Thoracic aorta (tissue), 2 donors: ENCODE results near the gene ROBO1. TPM values are rescaled to one million over a fixed set of nuclear protein-coding genes. Genes with fewer than 3 reads are reported as not detected.
"Not testable (repeated sequence)": the region's sequence is repeated elsewhere in the genome, so short reads cannot be mapped to it uniquely, and the experiment has no call there.

Experiments used
- ATAC-seq: fragments of 150-250 bp; one replicate; pipeline ENCODE4 v1.8.0; 2017; ENCODE audit warnings: low read depth; ENCODE audit not compliant: insufficient number of reproducible peaks, low FRiP score
- DNase-seq: peaks from one replicate; pipeline ENCODE4 v3.0.0-alpha.2; 2020; ENCODE audit warnings: low spot score
- H3K27ac ChIP-seq, 2 donors: fragments of 200-600 bp; sonication (generic); 1 replicate in 1 of 2; 2 replicates in 1 of 2; pipeline ENCODE4 v1.5.1; 2016; ENCODE audit warnings: mild to moderate bottlenecking in 2 of 2, moderate library complexity in 2 of 2
- H3K27me3 ChIP-seq: fragments of 200-600 bp; sonication (generic); replicated peaks from 2 replicates; pipeline ENCODE4 v1.6.0; 2016; ENCODE audit warnings: mild to moderate bottlenecking; ENCODE audit not compliant: insufficient read depth
- H3K36me3 ChIP-seq: fragments of 200-600 bp; sonication (generic); one replicate; pipeline ENCODE4 v1.5.1; 2016
- H3K4me1 ChIP-seq, 2 donors: fragments of 200-600 bp; sonication (generic); 1 replicate in 1 of 2; 2 replicates in 1 of 2; pipeline versions ENCODE4 v1.5.1 to v1.6.0; 2016; ENCODE audit warnings: low read depth in 2 of 2, mild to moderate bottlenecking in 1 of 2; ENCODE audit not compliant: control insufficient read depth in 1 of 2
- H3K4me3 ChIP-seq: fragments of 200-600 bp; sonication (generic); 2 replicates; pipeline ENCODE4 v1.5.1; 2016; ENCODE audit warnings: mild to moderate bottlenecking
- H3K9me3 ChIP-seq: fragments of 200-600 bp; sonication (generic); 2 replicates; pipeline ENCODE4 v1.5.1; 2016
- total RNA-seq, 2 donors: library from RNA; depleted of rRNA; stranded (reverse); fragments of >200 nt; gene quantifications; one replicate each; pipeline versions ENCODE4 v1.1.0 to v1.2.3, GENCODE V29; 2016
- TF ChIP-seq, protein P1 (sequence below): fragments of 200-600 bp; sonication (generic); IDR thresholded peaks from one replicate; pipeline ENCODE4 v1.5.1; 2019; ENCODE audit warnings: antibody characterized with exemption

ROBO1 gene
- total RNA-seq, 2 donors from 2014 or later = 13.3 to 24.4 TPM

DNA sequence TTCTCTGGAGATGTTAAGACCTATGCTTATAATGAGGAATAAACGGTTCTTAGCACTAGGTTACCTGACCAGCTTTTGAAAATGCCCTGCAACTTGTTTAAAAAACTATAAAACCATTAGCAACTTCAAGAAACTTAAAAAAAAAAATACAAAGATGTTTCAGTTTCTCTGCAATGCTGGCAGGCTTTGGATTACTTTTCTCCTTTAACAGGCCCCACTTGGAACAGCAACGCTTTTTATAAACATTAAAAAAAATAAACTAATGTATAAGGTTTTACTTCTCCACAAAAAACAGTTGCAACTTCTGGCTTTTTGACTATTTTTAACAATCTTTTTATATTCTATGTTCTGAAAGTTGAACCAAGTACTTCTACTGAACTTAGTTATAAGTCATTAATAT lies 1006.7 kb downstream of the ROBO1 start:
- Histone ChIP-seq H3K27me3 (no peaks in the 10 kb centered on the region), H3K9me3 (no peaks in the 10 kb centered on the region), H3K4me1 (peaks cover 0 to 3% of the 10 kb centered on the region in 2 donors), H3K4me3 (no peak overlapping the region), H3K36me3 (no peaks in the 10 kb centered on the region), H3K27ac (no peak overlapping the region)
- no peak for ATAC-seq
- DNase-seq = no peak
- TF ChIP-seq, protein P1, sequence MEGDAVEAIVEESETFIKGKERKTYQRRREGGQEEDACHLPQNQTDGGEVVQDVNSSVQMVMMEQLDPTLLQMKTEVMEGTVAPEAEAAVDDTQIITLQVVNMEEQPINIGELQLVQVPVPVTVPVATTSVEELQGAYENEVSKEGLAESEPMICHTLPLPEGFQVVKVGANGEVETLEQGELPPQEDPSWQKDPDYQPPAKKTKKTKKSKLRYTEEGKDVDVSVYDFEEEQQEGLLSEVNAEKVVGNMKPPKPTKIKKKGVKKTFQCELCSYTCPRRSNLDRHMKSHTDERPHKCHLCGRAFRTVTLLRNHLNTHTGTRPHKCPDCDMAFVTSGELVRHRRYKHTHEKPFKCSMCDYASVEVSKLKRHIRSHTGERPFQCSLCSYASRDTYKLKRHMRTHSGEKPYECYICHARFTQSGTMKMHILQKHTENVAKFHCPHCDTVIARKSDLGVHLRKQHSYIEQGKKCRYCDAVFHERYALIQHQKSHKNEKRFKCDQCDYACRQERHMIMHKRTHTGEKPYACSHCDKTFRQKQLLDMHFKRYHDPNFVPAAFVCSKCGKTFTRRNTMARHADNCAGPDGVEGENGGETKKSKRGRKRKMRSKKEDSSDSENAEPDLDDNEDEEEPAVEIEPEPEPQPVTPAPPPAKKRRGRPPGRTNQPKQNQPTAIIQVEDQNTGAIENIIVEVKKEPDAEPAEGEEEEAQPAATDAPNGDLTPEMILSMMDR = no peak

DNA sequence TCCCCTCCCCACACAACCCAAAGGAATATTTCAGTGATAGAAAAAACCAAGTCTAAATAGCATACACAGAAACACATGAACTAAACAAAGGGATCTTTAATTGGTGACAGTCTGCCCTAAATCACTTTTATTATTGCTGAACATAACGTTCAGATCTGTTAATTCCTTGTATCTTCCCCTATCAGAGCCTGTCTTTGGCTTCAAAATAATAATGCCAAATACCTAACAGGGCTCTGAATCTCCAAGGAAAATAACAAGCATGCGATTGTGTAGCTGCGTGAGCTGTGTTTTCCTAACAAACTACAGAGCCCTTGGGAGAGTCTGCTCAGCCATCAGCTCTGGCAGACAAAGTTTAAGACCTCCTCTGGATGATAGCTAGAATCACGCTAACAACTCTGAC lies 1010.1 kb downstream of the ROBO1 start:
- Histone ChIP-seq H3K4me3 (no peak overlapping the region), H3K27ac (no peak overlapping the region), H3K27me3 (no peaks in the 10 kb centered on the region), H3K4me1 (peaks cover 0 to 12% of the 10 kb centered on the region in 2 donors), H3K36me3 (no peaks in the 10 kb centered on the region), H3K9me3 (no peaks in the 10 kb centered on the region)
- TF ChIP-seq, protein P1 = no peak
- DNase-seq (no peak), ATAC-seq (no peak)

GRCh38 chr3:78754066-78754743 lies 1013.6 kb downstream of the ROBO1 start:
- H3K36me3 ChIP-seq = no peaks in the 10 kb centered on the region
- no peak overlapping the region for H3K27ac ChIP-seq
- DNase-seq (no peak), ATAC-seq (no peak)
- no peak overlapping the region for H3K4me3 ChIP-seq
- peaks cover 0 to 12% of the 10 kb centered on the region in 2 donors for H3K4me1 ChIP-seq
- TF ChIP-seq, protein P1 = no peak
- H3K27me3 ChIP-seq = no peaks in the 10 kb centered on the region
- H3K9me3 ChIP-seq = no peaks in the 10 kb centered on the region

DNA sequence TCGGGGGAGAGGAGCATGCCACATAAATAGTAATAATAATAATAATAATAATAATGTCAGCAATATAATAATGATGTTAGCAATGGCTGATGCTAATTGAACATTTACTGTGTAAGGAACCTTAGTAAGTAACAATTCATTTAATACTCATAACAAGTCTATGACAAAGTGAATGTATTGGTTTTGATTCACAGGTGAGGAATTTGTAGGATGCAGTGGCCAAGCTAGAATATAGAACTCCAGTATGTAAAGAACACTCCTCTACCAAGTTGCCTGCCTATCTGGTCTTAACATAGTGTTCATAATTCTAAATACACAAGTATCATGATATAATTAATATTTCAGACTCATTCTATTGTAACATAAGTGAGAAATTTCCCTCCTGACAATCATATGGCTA lies 1016.5 kb downstream of the ROBO1 start:
- DNase-seq = no peak
- no peaks in the 10 kb centered on the region for H3K27me3 ChIP-seq
- TF ChIP-seq, protein P1 = no peak

GRCh38 chr3:78750291-78750690 lies 1017.5 kb downstream of the ROBO1 start:
- H3K9me3 ChIP-seq, DNase-seq, H3K27me3 ChIP-seq, H3K4me3 ChIP-seq, ATAC-seq, H3K36me3 ChIP-seq, H3K27ac ChIP-seq: not testable (repeated sequence)
- peaks cover 0 to 12% of the 10 kb centered on the region in 2 donors for H3K4me1 ChIP-seq

More for the DNA sequence above, 1016.5 kb downstream of the ROBO1 start:
- no peaks in the 10 kb centered on the region for H3K9me3 ChIP-seq
- H3K4me1 ChIP-seq = peaks cover 0 to 12% of the 10 kb centered on the region in 2 donors
- no peak overlapping the region for H3K27ac ChIP-seq
- no peak for ATAC-seq
- no peak overlapping the region for H3K4me3 ChIP-seq
- no peaks in the 10 kb centered on the region for H3K36me3 ChIP-seq

DNA sequence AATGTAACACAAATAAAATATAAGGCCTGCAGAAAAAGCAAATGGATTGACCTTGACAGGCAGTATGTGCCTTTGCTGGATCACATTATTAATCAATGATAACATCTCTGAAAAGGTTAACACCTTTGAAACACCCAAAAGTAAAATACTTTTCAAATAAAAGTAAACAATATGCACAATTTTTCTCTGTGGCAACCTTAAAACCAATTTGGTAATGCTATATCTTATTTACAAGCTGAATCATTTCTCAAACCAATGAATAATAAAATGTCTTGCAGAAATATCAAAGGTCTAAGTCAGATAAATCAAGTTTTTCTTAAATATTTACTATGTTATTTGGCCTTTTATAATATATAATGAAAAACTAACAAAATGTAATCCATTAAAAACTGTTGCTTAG lies 1018.7 kb downstream of the ROBO1 start:
- Histone ChIP-seq H3K4me1 (peaks cover 0 to 7% of the 10 kb centered on the region in 2 donors), H3K9me3 (no peaks in the 10 kb centered on the region), H3K27me3 (no peaks in the 10 kb centered on the region), H3K36me3 (no peaks in the 10 kb centered on the region), H3K27ac (no peak overlapping the region), H3K4me3 (no peak overlapping the region)
- DNase-seq (no peak), ATAC-seq (no peak)
- TF ChIP-seq, protein P1 = no peak
